Measurements from ENCODE around the gene ZMAT5.

The ZMAT5 gene

DNA sequence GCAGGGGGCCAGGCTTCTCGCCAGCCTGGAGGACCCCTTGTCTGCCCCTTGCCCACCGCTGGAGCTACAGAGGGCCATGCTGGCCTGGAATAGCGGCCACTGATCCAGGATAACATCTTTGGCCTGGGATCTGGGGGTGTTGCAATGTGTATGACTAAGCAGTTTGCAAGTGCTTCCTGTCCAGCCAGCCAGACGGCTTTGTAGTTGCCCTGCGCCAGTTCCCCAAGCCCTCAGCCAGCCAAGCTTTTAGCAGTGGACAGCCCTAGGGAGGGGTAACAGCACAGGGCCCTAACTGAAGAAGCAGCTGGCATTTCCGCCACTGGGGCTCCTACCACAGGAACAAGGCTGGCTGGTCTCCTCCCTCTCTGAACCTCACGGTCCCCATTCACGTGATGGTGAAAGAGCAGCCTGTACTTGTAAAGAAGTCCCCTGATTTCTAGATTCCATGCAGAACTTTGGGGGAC is 32.4 kb upstream of the ZMAT5 start:
- 0 out of 2 replicates have a peak, but pooled peaks have one; percentile 4 for TF ChIP-seq CTCF (IDR thresholded peaks at IDR 0.05; ENCODE audit: low read depth, low read length)
- H3K4me3 ChIP-seq (ENCODE audit: low read depth, low read length), result peak overlapping the region; percentile 34

- no peak for TF ChIP-seq CTCF (IDR thresholded peaks at IDR 0.05; ENCODE audit: low read depth, low read length)
- peak overlapping the region; percentile 34 for H3K4me3 ChIP-seq (ENCODE audit: low read depth, low read length)
These were observed 32.0 kb upstream of the ZMAT5 start for GRCh38 chr22:29798801-29799200.

DNA sequence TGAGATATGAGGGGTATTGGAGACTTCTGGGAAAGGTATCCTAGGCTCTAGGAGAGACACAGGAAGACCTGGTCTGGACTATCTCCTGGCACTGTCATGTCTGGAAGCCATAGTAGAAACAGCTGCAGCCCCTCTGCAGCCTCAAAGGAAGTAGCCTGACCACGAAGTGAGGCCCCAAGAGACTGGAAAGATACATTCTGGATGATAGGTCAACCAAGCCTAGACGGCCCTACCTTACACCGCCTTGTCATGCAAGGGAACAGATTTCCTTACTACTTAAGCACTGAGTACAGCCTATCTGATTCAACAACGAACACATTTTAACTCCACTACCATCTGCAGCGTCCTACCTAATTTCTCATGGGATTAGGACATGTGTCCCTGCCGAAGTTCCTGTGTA is 31.5 kb upstream of the ZMAT5 start:
- H3K4me3 ChIP-seq (ENCODE audit: low read depth, low read length), result no peak overlapping the region
- no peak for TF ChIP-seq CTCF (IDR thresholded peaks at IDR 0.05; ENCODE audit: low read depth, low read length)

- TF ChIP-seq CTCF (IDR thresholded peaks at IDR 0.05; ENCODE audit: low read depth, low read length), result no peak
- no peak overlapping the region for H3K4me3 ChIP-seq (ENCODE audit: low read depth, low read length)
These were observed 30.5 kb upstream of the ZMAT5 start for GRCh38 chr22:29797351-29797750.

GRCh38 chr22:29795663-29796062 is 28.9 kb upstream of the ZMAT5 start:
- H3K4me3 ChIP-seq (ENCODE audit: low read depth, low read length), result no peak overlapping the region
- no peak for TF ChIP-seq CTCF (IDR thresholded peaks at IDR 0.05; ENCODE audit: low read depth, low read length)

- TF ChIP-seq CTCF (IDR thresholded peaks at IDR 0.05; ENCODE audit: low read depth, low read length), result no peak
- H3K4me3 ChIP-seq (ENCODE audit: low read depth, low read length), result no peak overlapping the region
These were observed 26.6 kb upstream of the ZMAT5 start for GRCh38 chr22:29793396-29793795.

- no peak overlapping the region for H3K4me3 ChIP-seq (ENCODE audit: low read depth, low read length)
- TF ChIP-seq CTCF (IDR thresholded peaks at IDR 0.05; ENCODE audit: low read depth, low read length), result no peak
These were observed 23.3 kb upstream of the ZMAT5 start for GRCh38 chr22:29790061-29790460.

Measured in WI38 (cell line).